ENCODE measurements around the gene COL11A1.

COL11A1 gene

DNA sequence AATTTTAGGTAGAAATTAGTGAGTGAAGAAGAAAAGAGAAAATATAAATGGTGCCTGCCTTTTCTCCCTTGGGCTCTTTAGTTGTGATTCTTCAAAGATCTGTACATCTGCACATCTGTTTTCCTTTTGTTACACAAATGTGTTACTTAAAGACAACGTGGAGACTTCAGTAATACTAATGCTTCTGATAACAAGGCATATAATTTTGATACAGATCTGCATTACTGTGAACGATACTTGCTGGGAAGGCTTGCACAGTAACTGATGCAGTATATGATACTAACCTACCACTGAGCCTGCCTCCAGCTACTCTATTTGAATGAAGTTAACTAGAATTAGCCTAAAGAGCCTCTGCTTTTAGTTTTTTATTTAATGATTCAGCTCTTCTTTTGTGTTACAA lies 244.6 kb downstream of the COL11A1 start:
- H3K4me3 ChIP-seq (ENCODE audit: low read depth, low read length) = no peak overlapping the region
- DNase-seq (ENCODE audit: low read depth) = no peak
- no peak for TF ChIP-seq CTCF (IDR thresholded peaks at IDR 0.05; ENCODE audit: low read depth, low read length, missing control alignments)

GRCh38 chr1:102861247-102861646 lies 247.1 kb downstream of the COL11A1 start:
- TF ChIP-seq CTCF (IDR thresholded peaks at IDR 0.05; ENCODE audit: low read depth, low read length, missing control alignments) = no peak
- DNase-seq (ENCODE audit: low read depth) = no peak
- H3K4me3 ChIP-seq (ENCODE audit: low read depth, low read length) = no peak overlapping the region

DNA sequence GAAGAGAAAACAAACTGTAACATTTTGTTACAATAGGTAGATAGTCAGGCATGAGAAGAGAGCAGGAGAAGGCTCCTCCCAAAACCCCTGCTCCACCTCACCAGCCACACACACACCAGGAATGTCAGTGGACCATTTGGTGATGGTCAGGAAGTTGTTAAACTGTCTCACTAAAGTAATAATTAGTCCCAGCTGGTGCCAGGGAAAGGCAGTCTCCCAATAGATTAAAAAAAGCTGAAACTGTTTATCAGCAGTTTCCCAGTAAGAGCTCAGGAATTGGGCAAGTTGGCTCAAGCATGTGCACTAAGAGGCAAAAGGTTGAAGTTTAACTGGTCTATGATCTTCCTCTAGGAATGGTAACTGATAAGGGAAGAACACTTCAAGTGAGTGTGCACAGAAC lies 249.6 kb downstream of the COL11A1 start:
- no peak overlapping the region for H3K4me3 ChIP-seq (ENCODE audit: low read depth, low read length)
- DNase-seq (ENCODE audit: low read depth) = no peak
- TF ChIP-seq CTCF (IDR thresholded peaks at IDR 0.05; ENCODE audit: low read depth, low read length, missing control alignments) = no peak

- no peak for TF ChIP-seq CTCF (IDR thresholded peaks at IDR 0.05; ENCODE audit: low read depth, low read length, missing control alignments)
- H3K4me3 ChIP-seq (ENCODE audit: low read depth, low read length) = no peak overlapping the region
- DNase-seq (ENCODE audit: low read depth) = no peak
These were observed 251.1 kb downstream of the COL11A1 start for GRCh38 chr1:102857251-102857650.

- no peak overlapping the region for H3K4me3 ChIP-seq (ENCODE audit: low read depth, low read length)
- TF ChIP-seq CTCF (IDR thresholded peaks at IDR 0.05; ENCODE audit: low read depth, low read length, missing control alignments) = no peak
- no peak for DNase-seq (ENCODE audit: low read depth)
These were observed 254.6 kb downstream of the COL11A1 start for GRCh38 chr1:102853701-102854187.

- no peak overlapping the region for H3K4me3 ChIP-seq (ENCODE audit: low read depth, low read length)
- no peak for TF ChIP-seq CTCF (IDR thresholded peaks at IDR 0.05; ENCODE audit: low read depth, low read length, missing control alignments)
- DNase-seq (ENCODE audit: low read depth) = no peak
These were observed 255.2 kb downstream of the COL11A1 start for GRCh38 chr1:102853136-102853535.

- H3K4me3 ChIP-seq (ENCODE audit: low read depth, low read length) = no peak overlapping the region
- no peak for DNase-seq (ENCODE audit: low read depth)
- no peak for TF ChIP-seq CTCF (IDR thresholded peaks at IDR 0.05; ENCODE audit: low read depth, low read length, missing control alignments)
These were observed 255.7 kb downstream of the COL11A1 start for GRCh38 chr1:102852613-102853012.
